ENCODE results near the gene HNRNPA0.
"Not testable (repeated sequence)": the region's sequence is repeated elsewhere in the genome, so short reads cannot be mapped to it uniquely, and the experiment has no call there.

Gene HNRNPA0

GRCh38 chr5:137792303-137792702 is 38.1 kb upstream of the HNRNPA0 start:
- no peak for TF ChIP-seq CTCF (IDR thresholded peaks at IDR 0.05; ENCODE audit: control extremely low read depth, extremely low read depth, low read depth, missing control alignments)
- CTCF ChIA-PET = interaction anchor here (1.0 kb wide), 1 partner anchor 11 kb away, joined by 3 read pairs; no protein-coding TSS in a partner anchor
- DNase-seq (ENCODE audit: extremely low spot score) = no peak
- POLR2A ChIA-PET = no interaction called here

- ChIA-PET CTCF (no interaction called here), POLR2A (no interaction called here)
- no peak for TF ChIP-seq CTCF (IDR thresholded peaks at IDR 0.05; ENCODE audit: control extremely low read depth, extremely low read depth, low read depth, missing control alignments)
- no peak for DNase-seq (ENCODE audit: extremely low spot score)
These were observed 37.6 kb upstream of the HNRNPA0 start for GRCh38 chr5:137791799-137792198.

GRCh38 chr5:137791387-137791786 is 37.2 kb upstream of the HNRNPA0 start:
- DNase-seq (ENCODE audit: extremely low spot score) = no peak
- ChIA-PET CTCF (interaction anchor here (3.1 kb wide), 1 partner anchor 13 kb away, joined by 13 read pairs; no protein-coding TSS in a partner anchor), POLR2A (no interaction called here)
- TF ChIP-seq CTCF (IDR thresholded peaks at IDR 0.05; ENCODE audit: control extremely low read depth, extremely low read depth, low read depth, missing control alignments) = no peak

GRCh38 chr5:137788560-137788959 is 34.4 kb upstream of the HNRNPA0 start:
- CTCF ChIA-PET = interaction anchor here (3.1 kb wide), 1 partner anchor 10 kb away, joined by 13 read pairs; no protein-coding TSS in a partner anchor
- POLR2A ChIA-PET; DNase-seq (ENCODE audit: extremely low spot score): not testable (repeated sequence)

DNA sequence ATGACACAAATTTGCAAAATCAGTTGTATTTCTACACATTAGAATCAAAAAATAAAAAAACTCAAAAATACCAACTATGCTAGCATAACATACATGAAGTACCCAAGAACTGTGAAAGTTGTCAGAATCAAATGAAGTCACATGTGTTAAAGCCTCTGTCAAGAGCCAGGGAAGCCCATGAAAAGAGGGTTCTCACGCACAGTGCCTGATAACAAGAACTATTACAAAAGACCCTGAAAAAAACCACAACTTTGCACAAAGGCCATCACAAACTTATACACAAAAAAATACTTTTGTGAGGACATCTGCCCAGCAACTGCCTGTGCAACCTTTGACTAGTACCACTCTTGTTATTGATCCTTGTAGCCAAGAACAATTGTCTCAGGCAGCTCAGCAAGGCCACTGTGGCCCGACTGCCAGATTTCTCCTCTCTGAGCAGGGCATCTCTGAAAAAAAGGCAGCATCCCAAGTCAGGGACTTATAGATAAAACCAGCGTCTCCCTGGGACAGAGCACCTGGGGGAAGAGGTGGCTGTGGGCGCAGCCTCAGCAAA is 28.9 kb upstream of the HNRNPA0 start:
- ChIA-PET CTCF (interaction anchor here (0.8 to 1.4 kb wide), 2 partner anchors 106 to 286 kb away, joined by 3 read pairs; partner anchors contain the start of gene PKD2L2), POLR2A (no interaction called here)
- no peak for TF ChIP-seq CTCF (IDR thresholded peaks at IDR 0.05; ENCODE audit: control extremely low read depth, extremely low read depth, low read depth, missing control alignments)
- no peak for DNase-seq (ENCODE audit: extremely low spot score)

DNA sequence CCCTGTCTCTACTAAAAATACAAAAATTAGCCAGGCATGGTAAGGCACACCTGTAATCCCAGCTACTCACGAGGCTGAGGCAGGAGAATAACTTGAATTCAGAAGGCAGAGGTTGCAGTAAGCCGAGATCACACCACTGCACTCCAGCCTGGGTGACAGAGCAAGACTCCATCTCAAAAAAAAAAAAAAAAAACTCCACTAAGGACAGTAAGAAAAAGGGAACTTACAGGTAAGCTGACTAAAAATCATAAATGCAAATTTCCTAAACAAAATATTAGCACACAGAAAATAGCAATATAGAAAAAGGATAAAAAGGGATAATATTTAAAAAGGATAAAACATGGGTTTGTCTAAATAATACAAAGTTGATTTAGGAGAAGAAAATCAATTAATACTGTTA is 27.9 kb upstream of the HNRNPA0 start:
- CTCF ChIA-PET = interaction anchor here (1.0 to 4.4 kb wide), 5 partner anchors 17 to 286 kb away, joined by 3 to 64 read pairs (median 5); partner anchors contain the start of gene PKD2L2

More for the DNA sequence above, 27.9 kb upstream of the HNRNPA0 start:
- POLR2A ChIA-PET = no interaction called here
- DNase-seq (ENCODE audit: extremely low spot score) = no peak
- TF ChIP-seq CTCF (IDR thresholded peaks at IDR 0.05; ENCODE audit: control extremely low read depth, extremely low read depth, low read depth, missing control alignments) = no peak

Measured in GM10248 (cell line).